Forelimb muscle (tissue), 1 donor: ENCODE data around the gene HNRNPAB. TPM values are rescaled to one million over a fixed set of nuclear protein-coding genes. Genes with fewer than 3 reads are reported as not detected.

ENCODE experiments used
- DNase-seq: peaks from one replicate; pipeline ENCODE4 v3.0.0-alpha.2; 2013; ENCODE audit warnings: low read depth
- polyA plus RNA-seq: library from polyadenylated mRNA; unstranded; fragments of 120-200 nt; gene quantifications from one replicate; pipeline ENCODE4 v1.2.1, GENCODE V29; 2013; ENCODE audit not compliant: insufficient read length

Gene HNRNPAB
- polyA plus RNA-seq, result 85.7 TPM

DNA sequence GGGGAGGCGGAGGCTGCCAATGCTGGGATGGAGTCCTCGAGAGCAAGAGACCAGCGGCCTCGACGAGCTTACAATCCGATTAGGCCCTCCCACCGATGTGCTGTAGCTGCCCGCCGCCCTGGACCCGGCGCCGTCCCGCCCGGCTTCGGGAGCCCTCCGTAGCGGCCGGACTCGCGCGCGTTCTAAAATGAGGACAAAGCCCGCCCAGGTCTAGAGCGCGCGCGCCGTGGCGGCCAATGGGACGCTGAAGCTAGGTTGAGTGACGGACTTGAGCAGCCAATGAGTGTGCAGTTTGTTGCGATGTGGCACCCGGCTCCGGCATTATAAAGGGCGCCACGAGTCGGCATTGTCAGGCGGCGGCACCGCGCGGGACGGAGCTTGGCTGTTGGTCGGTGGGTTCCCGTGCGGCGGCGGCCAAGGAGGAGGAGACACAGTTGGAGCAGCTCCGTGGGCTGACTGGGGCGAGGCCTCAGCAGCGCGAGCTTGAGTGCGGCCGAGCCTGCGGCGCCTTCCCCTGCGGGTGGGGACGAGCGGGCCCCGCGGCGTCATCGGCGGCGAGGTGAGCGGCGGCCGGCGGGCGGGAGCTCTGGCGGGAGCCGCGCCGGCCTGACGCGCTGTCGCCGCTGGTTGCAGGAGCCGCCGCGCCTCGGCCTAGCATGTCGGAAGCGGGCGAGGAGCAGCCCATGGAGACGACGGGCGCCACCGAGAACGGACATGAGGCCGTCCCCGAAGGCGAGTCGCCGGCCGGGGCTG lies at the start of gene HNRNPAB:
TSS of gene HNRNPAB (plus strand) at position 352 of the 753 bp plus-strand sequence. CDS start at position 657, 305 bp downstream.
- peak; percentile 92 for DNase-seq

DNA sequence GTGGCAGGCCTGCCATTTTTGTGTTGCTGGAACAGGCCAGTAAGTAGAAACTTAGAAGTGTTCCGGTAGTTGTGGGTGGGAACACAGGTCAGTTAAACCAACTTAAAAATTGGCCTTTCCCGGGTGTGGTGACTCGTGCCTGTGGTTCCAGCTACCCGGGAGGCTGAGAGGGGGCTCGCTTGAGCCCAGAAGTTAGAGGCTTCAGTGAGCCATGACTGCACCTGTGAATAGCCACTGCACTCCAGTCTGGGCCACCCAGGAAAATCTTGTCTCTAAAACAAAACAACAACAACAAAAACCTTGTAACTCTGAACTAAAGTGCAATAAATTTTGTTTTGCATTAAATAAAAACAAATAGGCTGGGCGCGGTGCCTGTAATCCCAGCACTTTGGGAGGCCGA lies 49.3 kb upstream of the HNRNPAB start:
- DNase-seq, result no peak

DNA sequence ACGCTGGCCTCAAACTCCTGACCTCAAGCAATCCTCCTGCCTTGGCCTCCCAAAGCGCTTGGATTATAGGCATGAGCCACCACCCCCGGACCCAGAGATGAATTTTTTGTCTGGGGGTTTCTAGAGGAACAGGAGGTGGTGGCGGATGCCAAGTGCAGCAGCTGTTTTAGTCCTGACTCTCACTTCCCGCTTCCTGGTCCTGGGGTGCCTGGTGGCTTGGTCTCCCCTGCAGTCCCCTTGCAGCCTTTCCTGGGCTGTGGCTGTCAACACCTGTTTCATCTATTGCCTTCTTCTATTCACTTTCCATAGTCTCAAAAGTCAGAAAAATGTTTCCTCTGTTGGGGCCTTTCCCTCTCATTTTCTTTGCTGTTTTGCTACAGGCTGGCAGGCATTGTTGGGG lies 44.2 kb upstream of the HNRNPAB start:
- DNase-seq, result no peak

DNA sequence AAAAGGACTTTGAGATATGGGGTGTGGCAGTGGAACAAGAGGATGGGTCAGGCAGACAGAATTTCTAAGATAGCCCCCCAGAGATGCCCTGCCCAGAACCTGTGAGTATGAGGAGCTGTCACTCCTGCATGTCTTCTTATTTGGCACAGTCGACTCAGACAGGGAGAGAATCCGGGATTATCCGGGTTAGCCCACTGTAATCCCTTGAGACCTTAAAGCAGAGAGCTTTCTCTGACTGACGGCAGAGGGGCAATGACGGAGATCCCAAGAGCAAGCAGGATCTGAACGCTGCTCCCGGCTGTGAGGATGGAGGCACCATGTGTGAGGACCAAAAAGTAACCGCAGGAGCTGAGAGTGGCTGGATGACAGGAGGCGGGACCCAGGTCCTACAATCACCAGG lies 41.9 kb upstream of the HNRNPAB start:
- no peak for DNase-seq

DNA sequence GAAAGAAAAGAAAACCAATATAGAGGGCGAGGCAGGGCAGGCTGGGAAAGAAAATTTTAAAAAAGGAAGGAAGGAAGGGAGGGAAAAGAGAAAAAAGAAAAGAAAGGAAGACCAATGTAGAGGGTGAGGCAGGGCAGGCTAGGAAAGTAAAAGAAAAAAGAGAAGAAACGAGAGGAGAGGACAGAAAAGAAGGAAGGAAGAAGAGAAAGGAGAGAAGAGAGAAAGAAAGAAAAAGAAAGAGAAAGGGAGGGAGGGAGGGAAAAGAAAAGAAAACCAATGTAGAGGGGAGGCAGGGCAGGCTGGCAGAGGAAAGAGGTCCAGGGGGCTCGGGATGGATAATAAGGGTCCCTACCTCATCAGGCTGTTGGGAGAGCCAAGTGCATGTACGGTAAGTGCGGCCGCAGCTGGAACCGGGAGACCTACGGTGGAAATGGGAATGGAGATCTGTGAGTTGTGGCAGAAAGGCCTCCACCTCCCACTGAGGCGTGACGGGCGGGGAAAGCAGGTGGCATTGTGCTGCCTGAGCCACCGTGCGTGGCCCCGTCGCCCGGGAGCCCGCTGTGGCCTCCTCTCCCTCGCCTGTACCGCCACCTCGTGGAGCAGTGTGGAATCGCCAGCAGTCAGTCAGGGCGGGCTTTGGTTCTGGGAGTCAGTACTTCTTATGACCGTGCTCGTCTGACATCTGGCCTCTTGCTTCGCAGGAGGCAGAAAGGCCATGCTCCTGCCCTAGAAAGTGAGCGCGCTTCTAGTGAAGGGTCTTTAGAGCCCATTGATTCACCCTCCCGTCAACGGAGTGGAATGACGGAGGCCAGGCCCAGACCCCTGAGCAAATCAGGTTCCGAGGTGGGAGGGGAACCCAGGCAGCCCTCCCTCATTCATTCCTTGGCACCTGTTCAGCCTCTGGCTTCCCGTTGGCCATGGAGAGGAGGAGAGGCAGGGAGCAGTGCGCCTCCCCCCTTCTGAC lies 40.3 kb upstream of the HNRNPAB start:
- peak; percentile 28 for DNase-seq

DNA sequence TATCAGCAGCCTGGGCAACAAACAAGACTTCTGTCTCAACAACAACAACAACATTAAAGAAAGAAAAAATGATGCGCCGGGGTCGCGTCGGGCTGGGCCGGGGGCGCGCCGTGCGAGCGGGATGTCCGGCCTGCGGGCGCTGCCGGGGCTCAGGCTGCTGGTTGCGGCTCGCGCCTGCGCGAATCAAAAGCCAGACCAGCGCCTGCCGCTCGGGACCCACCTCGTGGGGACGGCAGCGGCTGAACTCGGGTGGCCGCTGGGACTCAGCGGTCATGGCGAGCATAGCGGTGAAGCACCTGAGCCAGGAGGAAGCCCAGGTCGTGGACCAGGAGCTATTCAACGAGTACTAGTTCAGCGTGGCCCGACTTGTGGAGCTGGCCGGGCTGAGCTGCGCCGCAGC lies 38.8 kb upstream of the HNRNPAB start:
- no peak for DNase-seq

DNA sequence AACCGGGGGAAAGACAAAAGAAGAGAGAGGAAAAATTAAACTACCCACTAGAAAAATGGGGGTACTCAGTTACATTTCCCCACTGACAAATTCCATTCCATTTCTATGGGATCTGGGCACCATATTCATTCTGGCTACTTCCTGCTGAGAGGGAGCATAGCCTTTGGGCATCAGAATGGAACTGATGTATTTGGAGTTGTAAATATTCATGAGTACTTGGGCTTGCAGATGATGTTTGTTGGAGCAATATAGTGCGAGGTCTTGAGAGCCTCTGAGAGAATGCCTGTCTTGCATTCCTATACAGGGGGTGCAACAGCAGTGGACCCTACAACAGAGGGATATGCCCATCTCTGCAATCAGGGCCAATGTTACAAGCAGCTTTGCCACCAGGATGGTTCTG lies 33.9 kb upstream of the HNRNPAB start:
- no peak for DNase-seq

DNA sequence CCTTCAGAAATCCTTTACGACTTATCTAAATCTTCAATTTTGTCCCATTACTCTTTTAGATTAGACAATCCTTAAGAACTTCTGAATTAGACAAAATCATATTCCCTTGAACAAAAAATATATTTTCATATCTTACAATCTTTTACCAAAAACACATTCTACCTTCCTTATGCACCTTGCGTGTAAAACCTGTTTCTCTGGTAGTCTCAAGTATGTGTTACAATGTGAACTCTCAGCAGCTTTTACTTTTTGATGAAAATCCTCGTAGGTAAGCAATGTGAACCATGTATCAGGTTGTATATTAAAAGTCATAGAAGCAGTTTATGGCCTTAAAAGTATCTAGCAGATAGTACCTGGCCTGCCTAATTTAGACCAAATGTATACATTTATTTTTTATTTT lies 29.9 kb upstream of the HNRNPAB start:
- no peak for DNase-seq

DNA sequence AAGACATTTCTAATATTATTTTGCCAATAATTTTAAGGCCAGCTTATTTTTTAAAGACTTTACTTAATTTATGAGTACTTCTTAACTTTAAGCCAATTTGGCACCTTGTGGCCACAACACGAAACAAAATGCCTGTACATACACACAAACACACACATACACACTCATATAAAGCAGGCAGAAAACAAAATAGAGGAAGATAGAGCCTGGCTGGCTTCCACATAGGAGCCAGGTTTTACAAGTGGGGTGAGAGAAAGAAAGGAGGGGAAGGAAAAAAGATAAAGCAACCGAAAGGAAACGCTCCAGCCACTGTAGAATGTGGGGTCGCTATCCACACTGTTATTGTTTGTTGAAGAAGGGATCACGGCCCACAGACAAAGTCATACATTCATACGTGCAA lies 27.5 kb upstream of the HNRNPAB start:
- DNase-seq, result no peak

DNA sequence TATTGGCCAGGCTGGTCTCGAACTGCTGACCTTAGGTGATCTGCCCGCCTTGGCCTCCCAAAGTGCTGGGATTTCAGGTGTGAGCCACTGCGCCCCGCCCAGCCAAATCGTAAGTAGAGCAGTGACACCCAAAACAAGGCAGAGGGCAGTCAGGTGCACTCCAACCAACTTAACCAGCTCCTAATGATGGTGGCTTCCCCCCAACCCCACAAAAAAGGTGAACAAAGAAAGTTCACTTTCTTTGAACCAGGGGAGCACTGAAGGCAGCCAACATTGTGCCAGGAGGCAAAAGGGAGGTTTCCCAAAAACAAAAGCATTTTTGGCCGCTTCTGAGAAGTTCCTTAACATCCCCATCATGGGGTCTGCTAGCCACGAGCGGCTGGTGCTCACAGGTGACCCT lies 26.8 kb upstream of the HNRNPAB start:
- no peak for DNase-seq

DNA sequence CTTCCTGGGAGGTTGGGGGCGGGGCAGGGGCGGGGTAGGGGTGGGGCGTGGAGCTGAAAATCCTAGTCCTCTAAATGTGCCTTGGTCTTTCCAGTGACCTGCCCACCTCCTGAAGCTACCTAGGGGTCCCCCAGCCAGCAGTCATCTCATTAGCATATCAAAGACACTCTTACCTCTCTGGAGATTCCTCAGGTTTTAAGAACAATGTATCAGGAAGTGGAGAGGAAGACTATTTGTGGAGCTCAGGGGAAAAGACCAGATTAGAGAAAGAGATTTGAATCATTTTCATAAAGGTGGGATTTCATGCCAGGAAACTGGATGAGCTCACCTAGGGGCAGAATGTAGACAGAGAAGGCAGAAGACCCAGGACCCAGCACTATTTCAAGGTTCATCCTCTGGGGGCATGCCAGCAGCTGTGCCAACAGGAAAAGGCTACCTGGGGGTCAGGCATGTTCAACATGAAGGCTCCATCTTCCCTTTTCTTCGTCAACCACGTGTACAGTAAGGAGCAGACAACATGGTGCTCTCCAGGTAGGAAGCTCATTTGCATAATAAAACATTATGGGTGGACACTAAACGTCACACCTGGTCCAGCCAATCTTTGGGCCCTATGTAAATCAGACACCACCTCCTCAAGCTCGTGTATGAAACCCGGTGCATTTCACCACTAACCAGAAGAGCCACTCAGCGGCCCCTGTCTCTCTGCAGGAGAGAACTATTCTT lies 24.0 kb upstream of the HNRNPAB start:
- no peak for DNase-seq

DNA sequence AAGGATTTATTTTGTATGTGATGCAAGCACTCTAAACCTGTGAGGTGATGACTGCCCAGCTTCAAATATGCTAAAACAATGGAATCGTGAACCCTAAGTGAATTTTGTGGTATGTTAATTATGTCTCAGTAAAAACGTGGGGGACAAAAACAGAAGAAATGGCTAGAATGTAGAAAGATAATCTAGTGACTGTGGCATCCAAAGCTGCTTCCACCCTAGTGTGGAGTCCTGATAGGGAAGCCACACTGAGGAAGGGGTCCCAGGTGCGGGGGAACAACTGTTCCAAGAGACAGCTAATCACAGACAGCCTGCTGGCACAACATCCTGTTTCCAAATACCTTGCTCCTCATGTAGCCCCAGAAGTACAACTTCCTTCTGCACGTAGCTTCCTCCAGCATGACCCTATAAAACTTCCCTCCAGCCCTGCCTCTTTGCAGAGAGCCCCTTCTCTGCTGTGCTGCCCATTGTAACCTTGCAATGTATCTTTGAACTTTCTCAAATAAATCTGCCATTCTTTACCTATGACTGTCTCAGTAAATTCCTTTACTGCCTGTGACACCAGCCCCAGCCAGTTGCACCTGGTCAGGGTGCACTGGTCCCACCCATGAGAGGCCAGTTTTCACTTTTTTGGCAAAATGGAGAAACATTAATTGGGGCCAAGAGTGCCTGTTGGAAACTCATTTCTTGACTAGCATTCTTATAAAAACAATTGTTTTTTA lies 22.0 kb upstream of the HNRNPAB start:
- DNase-seq, result no peak

DNA sequence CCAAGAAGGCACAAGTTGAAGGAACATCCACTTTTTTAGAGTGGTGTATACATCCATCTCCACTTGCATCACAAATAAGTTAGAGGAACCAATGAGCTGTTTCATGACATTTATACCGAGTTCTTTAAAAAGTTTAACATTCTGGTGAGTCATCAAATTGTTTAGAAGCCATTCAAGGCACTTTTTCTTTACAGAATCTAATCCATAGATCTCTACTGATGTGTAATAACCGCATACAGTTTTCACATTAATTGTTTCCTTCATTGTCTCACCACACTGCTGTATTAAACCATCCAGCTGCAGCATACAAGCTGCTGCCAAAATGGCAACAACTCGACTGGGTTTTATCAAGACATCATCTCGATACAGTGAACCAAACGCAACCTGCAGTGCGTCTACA lies 17.9 kb upstream of the HNRNPAB start:
- DNase-seq, result no peak

DNA sequence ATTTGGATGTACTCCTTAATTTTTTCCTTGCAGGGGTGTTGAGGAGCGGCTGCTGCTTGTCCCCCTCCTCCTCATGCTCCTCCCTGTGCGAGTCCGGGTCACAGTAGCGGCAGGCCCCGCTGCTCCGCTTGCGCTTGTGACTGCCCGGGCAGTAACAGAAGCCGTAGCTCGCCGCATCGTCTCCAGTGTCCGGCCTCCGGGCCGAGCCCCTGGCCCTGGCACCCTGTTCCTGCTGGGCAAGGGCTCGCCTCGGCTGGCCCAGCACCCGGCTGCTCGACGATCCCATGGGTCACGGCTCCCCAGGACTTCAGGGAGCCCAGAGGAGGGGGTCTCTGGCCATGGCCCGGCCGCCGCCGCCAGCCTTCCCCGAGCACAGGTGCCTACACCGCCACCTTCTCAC lies 17.3 kb upstream of the HNRNPAB start, which contains the start of gene GMCL2:
TSS of gene GMCL2 (minus strand) at position 358 of the 400 bp plus-strand sequence. CDS start at position 286, 72 bp downstream.
- DNase-seq, result no peak

DNA sequence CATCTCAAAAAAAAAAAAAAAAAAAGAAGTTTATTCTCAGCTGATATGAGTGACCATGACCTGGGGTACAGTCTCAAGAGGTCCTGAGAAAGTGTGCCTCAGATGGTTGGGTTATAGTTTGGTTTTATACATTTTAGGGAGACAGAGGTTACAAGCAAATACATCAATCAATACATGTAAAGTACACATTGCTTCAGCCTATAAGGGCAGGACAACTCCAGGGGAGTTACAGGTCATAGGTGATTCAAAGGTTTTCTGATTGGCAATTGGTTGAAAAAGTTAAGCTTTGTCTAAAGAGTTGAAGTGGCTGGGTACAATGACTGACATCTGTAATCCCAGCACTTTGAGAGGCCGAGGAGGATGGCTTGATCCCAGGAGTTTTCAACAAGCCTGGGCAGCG lies 14.9 kb upstream of the HNRNPAB start:
- no peak for DNase-seq

DNA sequence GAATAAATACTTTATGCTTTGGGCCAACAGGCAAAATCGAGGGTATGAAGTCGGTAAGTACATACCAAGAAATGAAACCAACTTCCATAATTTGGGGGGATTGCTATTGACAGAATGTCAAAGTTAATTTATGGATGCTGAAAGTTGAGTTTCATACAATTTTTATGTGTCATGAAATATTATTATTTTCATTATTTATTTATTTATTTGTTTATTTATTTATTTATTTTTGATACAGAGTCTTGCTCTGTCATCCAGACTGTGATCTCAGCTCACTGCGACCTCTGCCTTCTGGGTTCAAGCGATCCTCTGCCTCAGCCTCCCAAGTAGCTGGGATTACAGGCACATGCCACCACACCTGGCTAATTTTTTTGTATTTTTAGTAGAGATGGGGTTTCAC lies 12.7 kb upstream of the HNRNPAB start:
- no peak for DNase-seq

DNA sequence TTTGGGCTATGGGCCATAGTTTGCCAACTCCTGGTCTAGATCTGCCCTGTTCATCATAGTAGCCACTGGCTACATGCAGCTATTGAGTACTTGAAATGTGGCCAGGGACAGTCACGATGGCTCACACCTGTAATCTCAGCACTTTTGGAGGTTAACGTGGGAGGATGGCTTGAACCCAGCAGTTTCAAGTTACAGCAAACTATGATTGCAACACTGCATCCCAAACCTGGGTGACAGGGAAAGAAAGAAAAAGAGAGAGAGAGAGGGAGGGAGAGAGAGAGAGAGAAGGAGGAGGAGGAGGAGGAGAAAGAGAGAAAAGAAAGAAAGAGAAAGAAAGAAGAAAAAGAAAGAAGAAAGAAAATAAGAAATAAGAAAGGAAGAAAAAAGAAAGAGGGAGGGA lies 12.1 kb upstream of the HNRNPAB start:
- DNase-seq, result no peak

DNA sequence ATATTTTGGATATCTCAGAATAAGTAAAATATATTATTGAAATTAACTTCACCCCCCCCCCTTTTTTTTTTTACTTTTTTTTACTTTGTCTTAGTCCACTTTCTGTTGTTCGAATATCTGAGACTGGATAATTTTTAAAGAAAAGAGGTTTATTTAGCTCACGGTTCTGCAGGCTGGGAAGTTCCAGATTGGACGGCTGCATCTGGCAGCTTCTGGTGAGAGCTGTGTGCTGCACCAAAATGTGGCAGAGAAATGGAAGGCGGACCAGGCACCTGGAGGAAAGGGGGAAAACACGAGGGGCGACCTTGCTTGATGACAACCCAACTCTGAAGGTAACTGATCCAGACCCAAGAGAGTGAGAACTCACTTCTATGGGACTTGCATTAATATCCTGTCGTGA lies 11.5 kb upstream of the HNRNPAB start:
- no peak for DNase-seq

DNA sequence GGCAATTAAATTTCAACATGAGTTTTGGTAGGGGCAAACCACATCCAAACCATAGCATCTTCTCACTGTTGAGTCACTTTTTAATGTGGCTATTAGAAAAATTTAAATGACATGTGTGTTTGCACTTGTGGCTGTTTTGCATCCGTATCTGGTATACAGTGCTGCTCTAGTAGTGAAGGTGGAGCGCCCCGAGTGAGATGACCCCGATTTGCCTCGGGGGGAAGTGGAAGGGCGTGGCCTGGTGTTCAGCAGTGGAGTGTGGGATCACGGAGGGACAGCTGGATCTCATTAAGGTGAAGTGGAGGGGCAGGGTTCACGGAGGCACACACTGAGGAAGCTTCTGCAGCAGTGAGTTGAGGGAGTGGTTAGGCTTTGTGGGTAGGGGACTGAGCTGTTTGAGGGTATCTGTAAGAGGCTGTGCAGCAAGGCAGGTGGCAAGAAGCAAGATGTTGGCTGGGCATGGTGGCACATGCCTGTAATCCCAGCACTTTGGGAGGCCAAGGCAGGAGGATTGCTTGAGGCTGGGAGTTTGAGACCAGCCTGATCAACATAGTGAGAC lies 11.0 kb upstream of the HNRNPAB start:
- DNase-seq, result no peak

DNA sequence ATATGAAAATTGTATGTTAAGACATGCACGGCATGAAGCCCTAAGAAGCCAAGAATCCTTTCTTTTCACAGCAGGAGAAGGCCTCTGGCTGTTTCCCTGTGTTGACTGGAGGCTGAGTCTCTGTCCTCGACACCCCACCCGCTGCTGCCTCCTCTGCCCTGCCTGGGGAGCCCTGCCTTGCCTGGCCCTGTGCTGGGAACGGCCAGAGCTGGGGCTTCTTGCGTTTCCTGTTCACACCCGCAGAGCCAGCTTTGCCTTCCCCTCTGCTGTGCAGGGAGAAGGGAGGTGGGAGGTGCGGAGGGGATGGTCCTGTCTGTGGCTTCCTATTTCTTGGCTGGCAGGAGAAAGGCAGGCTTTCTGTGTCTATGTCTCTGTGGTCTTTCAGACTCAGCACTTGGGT lies 10.3 kb upstream of the HNRNPAB start:
- no peak for DNase-seq

DNA sequence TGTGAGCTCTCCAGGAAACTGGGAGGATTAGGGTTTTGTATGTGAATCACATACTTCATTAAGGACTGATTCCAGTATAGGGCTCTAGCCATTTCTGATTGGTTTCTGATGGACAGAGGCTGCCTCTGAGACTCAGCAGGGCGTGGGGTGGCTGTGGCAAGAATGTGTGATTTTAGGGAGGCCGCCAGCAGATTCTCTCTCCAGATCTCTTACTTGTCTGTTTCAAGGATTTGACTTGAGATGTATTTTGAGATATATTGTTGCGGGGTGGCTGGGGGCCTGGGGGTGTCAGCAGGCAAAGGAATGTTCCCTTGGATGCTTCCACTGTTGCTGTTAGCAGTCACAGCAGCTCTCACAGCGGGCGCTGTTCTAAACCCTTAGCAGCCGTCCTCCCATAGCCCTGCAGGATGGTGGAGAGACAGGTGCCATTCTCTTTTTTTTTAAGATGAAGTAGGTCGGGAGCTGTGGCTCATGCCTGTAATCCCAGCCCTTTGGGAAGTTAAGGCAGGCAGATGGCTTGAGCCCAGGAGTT lies 8.0 kb upstream of the HNRNPAB start:
- DNase-seq, result no peak
